HepG2 (cell line): ENCODE measurements around the gene FGGY. TPM values are rescaled to one million over a fixed set of nuclear protein-coding genes. Genes with fewer than 3 reads are reported as not detected.
A peak's percentile ranks its signal among the peaks of the same experiment; 100 is the strongest.

Source experiments
- AGO1 ChIP-seq: fragments of 200-400 bp; formaldehyde crosslinking; IDR thresholded peaks from 2 replicates; pipeline ENCODE4 v1.6.1; 2017; ENCODE audit warnings: mild to moderate bottlenecking, low read depth, low read length, moderate library complexity; ENCODE audit not compliant: poor library complexity, severe bottlenecking
- AGO2 ChIP-seq: fragments of 200-400 bp; formaldehyde crosslinking; optimal IDR thresholded peaks from 2 replicates; pipeline ENCODE3; 2017; ENCODE audit warnings: mild to moderate bottlenecking, low read depth, low read length, moderate library complexity
- ARNT2 ChIP-seq: sonication (generic); formaldehyde crosslinking; IDR thresholded peaks from 2 replicates; pipeline ENCODE4 v1.8.0; 2022; ENCODE audit warnings: mild to moderate bottlenecking, low read depth, missing genetic modification reagents, moderate library complexity
- ATF1 ChIP-seq: IDR thresholded peaks from 2 replicates; pipeline ENCODE4 v1.6.1; 2016; ENCODE audit warnings: mild to moderate bottlenecking, control low read depth
- HDAC1 ChIP-seq: sonication (generic); formaldehyde crosslinking; IDR thresholded peaks from 2 replicates; pipeline ENCODE4 v1.5.1; 2020; ENCODE audit warnings: mild to moderate bottlenecking, missing genetic modification reagents
- ISL2 ChIP-seq: sonication (generic); formaldehyde crosslinking; IDR thresholded peaks from 2 replicates; pipeline ENCODE4 v1.5.0; 2020; ENCODE audit warnings: missing genetic modification reagents
- MXD1 ChIP-seq: sonication (generic); formaldehyde crosslinking; IDR thresholded peaks from 2 replicates; pipeline ENCODE4 v1.4.0; 2020; ENCODE audit warnings: mild to moderate bottlenecking, missing genetic modification reagents
- NCOA1 ChIP-seq: sonication (generic); formaldehyde crosslinking; IDR thresholded peaks from 2 replicates; pipeline ENCODE4 v1.9.0; 2021; ENCODE audit warnings: missing genetic modification reagents
- PCBP2 ChIP-seq: fragments of 200-400 bp; formaldehyde crosslinking; optimal IDR thresholded peaks from 2 replicates; pipeline ENCODE3; 2018; ENCODE audit warnings: low read length, low read depth; ENCODE audit not compliant: poor library complexity, severe bottlenecking
- PRPF4 ChIP-seq: fragments of 200-400 bp; formaldehyde crosslinking; IDR thresholded peaks from 2 replicates; pipeline ENCODE4 v1.6.1; 2016; ENCODE audit warnings: low read length, low read depth; ENCODE audit not compliant: poor library complexity, severe bottlenecking
- SOX5 ChIP-seq: IDR thresholded peaks from 2 replicates; pipeline ENCODE4 v1.6.1; 2016; ENCODE audit warnings: borderline replicate concordance
- SSRP1 ChIP-seq: IDR thresholded peaks from 2 replicates; pipeline ENCODE4 v1.6.1; 2016; ENCODE audit warnings: control low read depth
- TFDP2 ChIP-seq: sonication (generic); formaldehyde crosslinking; IDR thresholded peaks from 2 replicates; pipeline ENCODE4 v1.4.0; 2020; ENCODE audit warnings: missing genetic modification reagents
- THAP7 ChIP-seq: sonication (generic); formaldehyde crosslinking; IDR thresholded peaks from 2 replicates; pipeline ENCODE4 v1.8.1; 2023; ENCODE audit warnings: mild to moderate bottlenecking, missing genetic modification reagents
- ZBTB42 ChIP-seq: sonication (generic); formaldehyde crosslinking; IDR thresholded peaks from 2 replicates; pipeline ENCODE4 v1.5.0; 2020; ENCODE audit warnings: mild to moderate bottlenecking, missing genetic modification reagents
- ZBTB8A ChIP-seq: sonication (generic); formaldehyde crosslinking; IDR thresholded peaks from 2 replicates; pipeline ENCODE4 v1.4.0; 2020; ENCODE audit warnings: mild to moderate bottlenecking, low read depth, missing genetic modification reagents, borderline replicate concordance
- ZEB1 ChIP-seq: IDR thresholded peaks from 2 replicates; pipeline ENCODE4 v1.6.1; 2012; ENCODE audit warnings: mild to moderate bottlenecking, low read depth, inconsistent platforms; ENCODE audit not compliant: insufficient replicate concordance
- ZNF33A ChIP-seq: sonication (generic); formaldehyde crosslinking; IDR thresholded peaks from 2 replicates; pipeline ENCODE4 v1.5.1; 2020; ENCODE audit warnings: missing genetic modification reagents, mild to moderate bottlenecking, moderate library complexity, borderline replicate concordance
- ZNF367 ChIP-seq: sonication (generic); formaldehyde crosslinking; IDR thresholded peaks from 2 replicates; pipeline ENCODE4 v1.4.0; 2020; ENCODE audit warnings: missing genetic modification reagents, borderline replicate concordance
- ZNF549 ChIP-seq: sonication (generic); formaldehyde crosslinking; IDR thresholded peaks from 2 replicates; pipeline ENCODE4 v1.5.0; 2020; ENCODE audit warnings: missing genetic modification reagents
- ZNF562 ChIP-seq: sonication (generic); formaldehyde crosslinking; IDR thresholded peaks from 2 replicates; pipeline ENCODE4 v1.8.0; 2022; ENCODE audit warnings: missing genetic modification reagents, borderline replicate concordance
- ZNF75D ChIP-seq: sonication (generic); formaldehyde crosslinking; IDR thresholded peaks from 2 replicates; pipeline ENCODE4 v1.8.1; 2023; ENCODE audit warnings: missing genetic modification reagents, mild to moderate bottlenecking, borderline replicate concordance
- ZSCAN20 ChIP-seq: sonication (generic); formaldehyde crosslinking; IDR thresholded peaks from 2 replicates; pipeline ENCODE4 v1.4.0; 2020; ENCODE audit warnings: missing genetic modification reagents, mild to moderate bottlenecking, borderline replicate concordance
- polyA plus RNA-seq, 8 experiments: library from polyadenylated mRNA; depleted of rRNA in 3 of 8; stranded (reverse) in 7 of 8; unstranded in 1 of 8; fragments of >200 nt; fragmentation: Illumina TruSeq in 4 of 8; extraction: Trizol in 4 of 8; gene quantifications; 2 replicates each; pipeline versions ENCODE4 v1.2.1 to v1.2.3, GENCODE V29; 2011 to 2016; ENCODE audit warnings: low read depth in 4 of 8, missing spikeins in 1 of 8, mixed read lengths in 1 of 8; ENCODE audit not compliant: insufficient read depth in 1 of 8
- total RNA-seq, 5 experiments: library from RNA; depleted of rRNA; stranded (reverse); fragments of >200 nt; fragmentation: Illumina TruSeq; extraction: Trizol; gene quantifications; 2 replicates each; pipeline ENCODE4 v1.2.3, GENCODE V29; 2016; ENCODE audit warnings: low read depth in 1 of 5
- TF ChIP-seq, protein P1 (sequence below): sonication (generic); formaldehyde crosslinking; IDR thresholded peaks from 2 replicates; pipeline ENCODE4 v1.8.0; 2022; ENCODE audit warnings: missing genetic modification reagents, mild to moderate bottlenecking, moderate library complexity, borderline replicate concordance
- TF ChIP-seq, protein P2 (sequence below): IDR thresholded peaks from 2 replicates; pipeline ENCODE4 v1.6.1; 2018; ENCODE audit warnings: missing genetic modification reagents

FGGY gene
- total and polyA plus RNA-seq, 2 of the 13 experiments (the other 11 are each of a cell fraction or from before 2014, with no cell fraction given), result 15.7 to 27.5 TPM

- TF ChIP-seq THAP7 (CRISPR knock-in tag), result no peak
- TF ChIP-seq PCBP2, result no peak
- no peak for TF ChIP-seq ZNF367 (CRISPR knock-in tag)
- no peak for TF ChIP-seq ARNT2 (CRISPR knock-in tag)
- no peak for TF ChIP-seq ZNF75D
- TF ChIP-seq ZNF549 (CRISPR knock-in tag), result no peak
- peak; percentile 86 for TF ChIP-seq SOX5
- TF ChIP-seq ZBTB42 (CRISPR knock-in tag), result no peak
- no peak for TF ChIP-seq SSRP1 (CRISPR knock-in tag)
- TF ChIP-seq ZNF562, result no peak
- TF ChIP-seq TFDP2, result no peak
- TF ChIP-seq AGO1, result no peak
- no peak for TF ChIP-seq ZSCAN20 (CRISPR knock-in tag)
- TF ChIP-seq ZBTB8A (CRISPR knock-in tag), result no peak
- TF ChIP-seq ZEB1, result no peak
- TF ChIP-seq, protein P1, sequence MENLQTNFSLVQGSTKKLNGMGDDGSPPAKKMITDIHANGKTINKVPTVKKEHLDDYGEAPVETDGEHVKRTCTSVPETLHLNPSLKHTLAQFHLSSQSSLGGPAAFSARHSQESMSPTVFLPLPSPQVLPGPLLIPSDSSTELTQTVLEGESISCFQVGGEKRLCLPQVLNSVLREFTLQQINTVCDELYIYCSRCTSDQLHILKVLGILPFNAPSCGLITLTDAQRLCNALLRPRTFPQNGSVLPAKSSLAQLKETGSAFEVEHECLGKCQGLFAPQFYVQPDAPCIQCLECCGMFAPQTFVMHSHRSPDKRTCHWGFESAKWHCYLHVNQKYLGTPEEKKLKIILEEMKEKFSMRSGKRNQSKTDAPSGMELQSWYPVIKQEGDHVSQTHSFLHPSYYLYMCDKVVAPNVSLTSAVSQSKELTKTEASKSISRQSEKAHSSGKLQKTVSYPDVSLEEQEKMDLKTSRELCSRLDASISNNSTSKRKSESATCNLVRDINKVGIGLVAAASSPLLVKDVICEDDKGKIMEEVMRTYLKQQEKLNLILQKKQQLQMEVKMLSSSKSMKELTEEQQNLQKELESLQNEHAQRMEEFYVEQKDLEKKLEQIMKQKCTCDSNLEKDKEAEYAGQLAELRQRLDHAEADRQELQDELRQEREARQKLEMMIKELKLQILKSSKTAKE (CRISPR knock-in tag), result no peak
- TF ChIP-seq AGO2, result no peak
- TF ChIP-seq NCOA1 (CRISPR knock-in tag), result no peak
- TF ChIP-seq, protein P2, sequence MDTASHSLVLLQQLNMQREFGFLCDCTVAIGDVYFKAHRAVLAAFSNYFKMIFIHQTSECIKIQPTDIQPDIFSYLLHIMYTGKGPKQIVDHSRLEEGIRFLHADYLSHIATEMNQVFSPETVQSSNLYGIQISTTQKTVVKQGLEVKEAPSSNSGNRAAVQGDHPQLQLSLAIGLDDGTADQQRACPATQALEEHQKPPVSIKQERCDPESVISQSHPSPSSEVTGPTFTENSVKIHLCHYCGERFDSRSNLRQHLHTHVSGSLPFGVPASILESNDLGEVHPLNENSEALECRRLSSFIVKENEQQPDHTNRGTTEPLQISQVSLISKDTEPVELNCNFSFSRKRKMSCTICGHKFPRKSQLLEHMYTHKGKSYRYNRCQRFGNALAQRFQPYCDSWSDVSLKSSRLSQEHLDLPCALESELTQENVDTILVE, result 0 out of 2 replicates have a peak, but pooled peaks have one; percentile 20
- peak; percentile 33; the same call in 1 of the 2 replicates for TF ChIP-seq HDAC1
- TF ChIP-seq ATF1 (CRISPR knock-in tag), result no peak
- no peak for TF ChIP-seq MXD1 (CRISPR knock-in tag)
- TF ChIP-seq ZNF33A (CRISPR knock-in tag), result 0 out of 2 replicates have a peak, but pooled peaks have one; percentile 25
- 0 out of 2 replicates have a peak, but pooled peaks have one; percentile 16 for TF ChIP-seq ISL2 (CRISPR knock-in tag)
- TF ChIP-seq PRPF4, result no peak
Measured at GRCh38 chr1:59436637-59437036, 139.7 kb downstream of the FGGY start (continued).
